Measurements from ENCODE around the gene WWOX. TPM values are rescaled to one million over a fixed set of nuclear protein-coding genes. Genes with fewer than 3 reads are reported as not detected.

WWOX gene
- total and polyA plus RNA-seq, 2 of the 13 experiments (the other 11 are each of a cell fraction or from before 2014, with no cell fraction given) = 9.1 to 37.4 TPM

- TF ChIP-seq RXRB (CRISPR knock-in tag; IDR thresholded peaks at IDR 0.05; ENCODE audit: borderline replicate concordance) (peak; percentile 19; the same call in 1 of the 2 replicates), SOX13 (IDR thresholded peaks at IDR 0.05) (no peak), SOX13 (CRISPR knock-in tag; conservative IDR thresholded peaks at IDR 0.05 in 1 of 2, IDR thresholded peaks at IDR 0.05 in 1 of 2) (peak in 1 of 2 experiments; percentile 34; a peak in 1 of 4 replicates), ZGPAT (CRISPR knock-in tag; IDR thresholded peaks at IDR 0.05) (peak; percentile 35; the same call in 1 of the 2 replicates), ZNF350 (CRISPR knock-in tag; IDR thresholded peaks at IDR 0.05; ENCODE audit: borderline replicate concordance, low read depth) (no peak), MIER3 (CRISPR knock-in tag; IDR thresholded peaks at IDR 0.05; ENCODE audit: borderline replicate concordance) (no peak), ATF7 (IDR thresholded peaks at IDR 0.05) (peak; percentile 3; the same call in 1 of the 2 replicates), ATF7 (CRISPR knock-in tag; IDR thresholded peaks at IDR 0.05) (no peak), HOXA3 (CRISPR knock-in tag; IDR thresholded peaks at IDR 0.05) (no peak), HIVEP1 (CRISPR knock-in tag; IDR thresholded peaks at IDR 0.05) (no peak), ZNF12 (CRISPR knock-in tag; IDR thresholded peaks at IDR 0.05) (0 out of 2 replicates have a peak, but pooled peaks have one; percentile 40)
- TF ChIP-seq, protein P1, sequence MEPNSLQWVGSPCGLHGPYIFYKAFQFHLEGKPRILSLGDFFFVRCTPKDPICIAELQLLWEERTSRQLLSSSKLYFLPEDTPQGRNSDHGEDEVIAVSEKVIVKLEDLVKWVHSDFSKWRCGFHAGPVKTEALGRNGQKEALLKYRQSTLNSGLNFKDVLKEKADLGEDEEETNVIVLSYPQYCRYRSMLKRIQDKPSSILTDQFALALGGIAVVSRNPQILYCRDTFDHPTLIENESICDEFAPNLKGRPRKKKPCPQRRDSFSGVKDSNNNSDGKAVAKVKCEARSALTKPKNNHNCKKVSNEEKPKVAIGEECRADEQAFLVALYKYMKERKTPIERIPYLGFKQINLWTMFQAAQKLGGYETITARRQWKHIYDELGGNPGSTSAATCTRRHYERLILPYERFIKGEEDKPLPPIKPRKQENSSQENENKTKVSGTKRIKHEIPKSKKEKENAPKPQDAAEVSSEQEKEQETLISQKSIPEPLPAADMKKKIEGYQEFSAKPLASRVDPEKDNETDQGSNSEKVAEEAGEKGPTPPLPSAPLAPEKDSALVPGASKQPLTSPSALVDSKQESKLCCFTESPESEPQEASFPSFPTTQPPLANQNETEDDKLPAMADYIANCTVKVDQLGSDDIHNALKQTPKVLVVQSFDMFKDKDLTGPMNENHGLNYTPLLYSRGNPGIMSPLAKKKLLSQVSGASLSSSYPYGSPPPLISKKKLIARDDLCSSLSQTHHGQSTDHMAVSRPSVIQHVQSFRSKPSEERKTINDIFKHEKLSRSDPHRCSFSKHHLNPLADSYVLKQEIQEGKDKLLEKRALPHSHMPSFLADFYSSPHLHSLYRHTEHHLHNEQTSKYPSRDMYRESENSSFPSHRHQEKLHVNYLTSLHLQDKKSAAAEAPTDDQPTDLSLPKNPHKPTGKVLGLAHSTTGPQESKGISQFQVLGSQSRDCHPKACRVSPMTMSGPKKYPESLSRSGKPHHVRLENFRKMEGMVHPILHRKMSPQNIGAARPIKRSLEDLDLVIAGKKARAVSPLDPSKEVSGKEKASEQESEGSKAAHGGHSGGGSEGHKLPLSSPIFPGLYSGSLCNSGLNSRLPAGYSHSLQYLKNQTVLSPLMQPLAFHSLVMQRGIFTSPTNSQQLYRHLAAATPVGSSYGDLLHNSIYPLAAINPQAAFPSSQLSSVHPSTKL (CRISPR knock-in tag; IDR thresholded peaks at IDR 0.05) = peak; percentile 61; the same call in 1 of the 2 replicates
- TF ChIP-seq, protein P2, sequence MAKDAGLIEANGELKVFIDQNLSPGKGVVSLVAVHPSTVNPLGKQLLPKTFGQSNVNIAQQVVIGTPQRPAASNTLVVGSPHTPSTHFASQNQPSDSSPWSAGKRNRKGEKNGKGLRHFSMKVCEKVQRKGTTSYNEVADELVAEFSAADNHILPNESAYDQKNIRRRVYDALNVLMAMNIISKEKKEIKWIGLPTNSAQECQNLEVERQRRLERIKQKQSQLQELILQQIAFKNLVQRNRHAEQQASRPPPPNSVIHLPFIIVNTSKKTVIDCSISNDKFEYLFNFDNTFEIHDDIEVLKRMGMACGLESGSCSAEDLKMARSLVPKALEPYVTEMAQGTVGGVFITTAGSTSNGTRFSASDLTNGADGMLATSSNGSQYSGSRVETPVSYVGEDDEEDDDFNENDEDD (CRISPR knock-in tag; IDR thresholded peaks at IDR 0.05; ENCODE audit: borderline replicate concordance) = no peak
- TF ChIP-seq, protein P3, sequence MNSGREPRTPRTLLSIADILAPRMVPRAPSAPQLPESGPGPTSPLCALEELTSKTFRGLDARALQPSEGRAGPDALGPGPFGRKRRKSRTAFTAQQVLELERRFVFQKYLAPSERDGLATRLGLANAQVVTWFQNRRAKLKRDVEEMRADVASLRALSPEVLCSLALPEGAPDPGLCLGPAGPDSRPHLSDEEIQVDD (CRISPR knock-in tag; IDR thresholded peaks at IDR 0.05; ENCODE audit: borderline replicate concordance) = no peak
Measured at GRCh38 chr16:78184238-78185183, 85.1 kb downstream of the WWOX start (continued).
